Measurements from ENCODE around the gene GPR15LG.
A peak's percentile ranks its signal among the peaks of the same experiment; 100 is the strongest.

GPR15LG gene

DNA sequence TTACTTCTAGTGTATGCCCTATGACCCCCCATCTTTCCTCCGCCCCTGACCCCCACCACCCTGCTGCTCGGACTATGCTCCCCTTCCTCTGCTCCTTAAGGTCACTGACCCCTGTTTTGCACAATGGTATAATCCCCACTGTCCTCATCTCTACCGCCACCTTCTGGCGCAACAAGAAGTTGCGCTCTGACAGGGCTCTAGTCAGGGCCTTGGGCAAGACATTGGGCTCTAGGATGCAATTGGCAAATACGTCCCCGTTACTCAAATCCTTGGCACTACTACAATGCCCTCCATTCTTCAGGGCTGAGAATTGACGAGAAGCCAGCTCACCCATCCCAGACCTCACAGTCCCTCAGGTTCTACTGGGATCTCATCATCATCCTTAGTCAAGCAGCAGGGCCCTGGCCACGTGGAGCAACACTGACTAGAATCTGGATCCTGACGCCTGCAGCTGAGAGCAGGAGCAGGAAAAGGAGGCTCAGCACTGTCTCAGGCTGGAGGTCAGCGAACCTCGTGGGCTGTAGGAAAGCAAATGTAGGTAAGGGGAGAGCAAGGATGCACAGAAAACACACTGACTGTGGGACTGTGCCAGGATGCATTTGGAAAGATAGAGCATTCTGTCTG is 41.1 kb downstream of the GPR15LG start:
- peak; percentile 38 for DNase-seq (ENCODE audit: low read depth, low spot score)

DNA sequence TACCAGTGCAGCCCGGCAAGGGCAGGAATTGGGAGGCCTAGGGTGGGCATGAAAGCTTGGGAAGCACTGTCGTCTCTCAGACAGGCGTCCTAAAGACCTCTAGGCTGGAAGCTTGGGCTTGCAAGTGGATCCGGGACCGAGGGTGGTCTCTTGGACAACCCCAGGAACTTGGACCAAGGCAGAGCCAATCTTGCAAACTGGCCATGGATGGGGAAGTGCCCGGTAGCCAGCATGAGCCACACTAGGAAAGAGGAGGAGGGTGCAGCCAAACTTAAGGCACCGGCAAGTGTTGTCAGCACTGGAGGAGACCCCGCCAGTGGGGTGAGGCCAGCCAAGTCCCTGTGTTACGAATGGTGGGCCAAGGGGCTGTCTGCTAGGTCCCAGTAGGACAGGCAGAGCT is 43.2 kb downstream of the GPR15LG start:
- no peak for DNase-seq (ENCODE audit: low read depth, low spot score)

DNA sequence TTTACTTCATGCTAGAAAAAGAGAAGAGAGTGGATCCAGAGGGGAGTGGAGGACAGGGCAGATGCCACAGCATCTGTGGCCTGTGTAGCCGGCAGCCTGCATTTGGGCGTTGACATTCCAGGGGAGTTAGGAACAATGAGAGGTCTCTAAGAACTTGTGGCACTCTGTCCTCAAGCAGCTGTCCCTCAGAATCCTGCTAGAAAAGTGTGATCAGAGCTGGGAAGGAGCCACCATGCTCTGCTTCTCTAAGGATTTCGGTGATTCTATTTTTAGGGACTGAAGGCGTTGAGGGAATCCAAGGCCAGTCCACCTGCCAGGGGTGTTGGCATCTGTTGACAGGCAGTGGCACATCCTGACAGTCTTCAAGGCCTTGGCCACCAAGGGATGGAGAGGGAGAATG is 44.1 kb downstream of the GPR15LG start:
- no peak for DNase-seq (ENCODE audit: low read depth, low spot score)

DNA sequence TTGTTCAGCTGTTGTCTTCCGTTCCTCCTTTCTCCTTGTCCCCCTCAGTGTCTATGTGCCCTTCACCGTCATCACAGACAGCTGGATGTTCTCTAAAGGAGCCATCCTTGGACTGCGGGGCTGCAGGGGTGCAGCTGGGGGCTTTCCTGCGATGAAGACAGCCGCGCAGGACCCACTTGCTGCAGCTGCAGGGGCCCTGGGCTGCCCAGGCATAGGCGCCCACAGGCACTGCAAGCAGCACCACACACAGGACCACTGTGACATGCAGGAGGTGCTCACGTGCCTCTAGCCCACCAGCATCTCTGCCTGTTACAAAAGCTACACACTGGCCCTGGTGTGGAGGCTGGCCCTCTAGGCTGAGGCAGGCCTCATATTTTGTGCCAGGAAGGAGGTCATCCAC is 48.3 kb downstream of the GPR15LG start:
- no peak for DNase-seq (ENCODE audit: low read depth, low spot score)

DNA sequence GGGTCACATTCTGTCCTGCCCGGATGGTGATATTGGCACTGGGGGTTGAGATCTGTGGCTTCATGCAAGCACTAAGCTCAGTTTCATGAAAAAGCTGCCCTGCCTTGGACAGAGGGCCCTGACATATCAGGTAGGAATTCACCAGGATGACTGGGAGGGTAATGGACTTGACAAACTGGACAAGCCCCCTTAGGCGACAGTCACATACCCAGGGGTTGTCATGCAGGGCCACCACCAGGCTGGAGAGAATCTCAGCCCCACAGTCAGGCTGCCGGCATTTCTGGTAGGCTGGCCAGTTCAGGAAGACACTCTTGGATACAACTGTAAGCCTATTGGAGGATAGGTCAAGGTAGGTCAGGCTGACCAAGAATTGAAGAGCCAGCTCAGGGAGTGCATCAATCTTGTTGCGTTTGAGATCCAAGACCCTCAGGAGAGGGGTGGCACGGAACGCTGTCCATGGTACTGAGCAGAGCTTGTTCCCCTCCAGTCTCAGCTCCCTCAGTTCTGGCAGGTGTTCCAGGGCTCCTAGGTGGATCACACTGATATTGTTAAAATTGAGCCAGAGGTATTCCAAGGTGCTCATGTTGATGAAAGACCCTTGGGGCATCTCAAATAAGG is 50.9 kb downstream of the GPR15LG start:
- peak; percentile 25 for DNase-seq (ENCODE audit: low read depth, low spot score)

DNA sequence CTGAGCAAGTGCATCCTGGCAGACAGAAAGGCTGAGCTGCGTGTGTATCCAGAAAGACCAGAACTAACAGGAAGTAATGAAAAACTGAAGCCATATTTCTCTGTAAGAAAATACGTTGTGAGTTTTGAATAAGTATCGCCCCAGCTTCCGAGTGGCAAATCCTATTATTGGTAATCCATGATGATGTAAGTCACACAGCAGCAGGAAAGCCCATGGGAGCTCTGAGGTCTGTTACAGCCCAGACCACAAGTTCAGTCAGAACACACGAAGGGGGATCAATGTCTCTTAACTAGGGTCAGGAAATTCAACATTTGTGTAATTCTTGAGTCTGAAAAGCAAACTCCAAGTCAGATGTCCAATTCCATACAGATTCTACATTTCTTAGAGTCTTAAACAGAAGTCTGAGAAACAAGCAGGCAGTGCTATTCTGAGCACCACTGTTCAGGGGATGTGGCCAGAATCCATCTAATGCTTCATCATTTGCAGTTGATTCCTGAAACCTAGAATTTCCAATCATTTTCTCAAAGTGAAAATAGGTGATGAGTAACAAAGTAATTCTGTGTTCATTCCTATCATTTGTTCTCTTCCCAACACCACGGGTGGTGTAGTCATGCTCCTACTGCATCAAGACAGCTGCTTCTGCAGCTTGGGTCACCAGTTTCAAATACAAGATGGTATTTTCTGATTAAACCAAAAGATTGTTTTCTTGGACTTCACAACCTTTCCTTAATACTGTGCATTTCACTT is 52.0 kb downstream of the GPR15LG start, which contains the start of gene LRIT2:
Gene LRIT2 (minus strand): TSS at position 118 of the 747 bp plus-strand sequence. CDS start 24 bp downstream, at position 94.
- DNase-seq (ENCODE audit: low read depth, low spot score) = no peak

DNA sequence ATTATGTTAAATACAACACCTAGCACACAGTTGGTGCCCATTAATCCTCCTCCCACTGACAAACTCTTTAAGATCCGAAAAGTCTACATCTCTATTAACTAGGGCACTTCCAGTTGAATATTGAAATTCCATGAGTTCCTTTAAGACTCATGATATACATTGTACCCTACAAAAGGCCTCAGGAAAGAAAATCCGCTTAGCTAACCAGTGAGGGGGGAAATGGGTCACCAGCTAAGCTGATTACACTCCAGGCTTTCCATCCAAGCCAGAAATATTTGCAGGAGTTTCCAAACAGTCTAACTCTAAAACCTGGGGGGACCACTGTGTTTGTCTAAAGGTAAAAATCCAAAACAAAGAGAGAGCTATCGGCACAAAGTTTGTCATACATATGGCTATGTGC is 53.0 kb downstream of the GPR15LG start:
- no peak for DNase-seq (ENCODE audit: low read depth, low spot score)

DNA sequence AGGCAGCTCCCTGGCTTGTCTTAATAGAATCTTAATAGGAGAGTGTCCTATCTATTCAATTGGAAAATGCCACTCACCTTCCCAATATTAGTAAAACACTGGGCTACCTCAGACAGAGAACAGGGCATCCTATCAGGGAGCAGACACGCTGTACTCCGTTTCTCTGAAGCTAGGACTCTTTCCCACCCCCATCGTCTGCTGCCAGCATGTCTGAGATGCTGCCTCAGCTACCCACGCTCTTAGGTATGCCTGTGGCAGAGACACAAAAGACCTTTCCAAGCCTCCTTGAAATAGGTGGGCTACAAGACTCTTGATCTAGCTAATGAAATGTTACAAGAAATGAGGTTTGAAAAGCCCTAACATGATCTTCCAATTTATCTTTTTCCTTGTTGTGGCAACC is 54.2 kb downstream of the GPR15LG start:
- no peak for DNase-seq (ENCODE audit: low read depth, low spot score)

DNA sequence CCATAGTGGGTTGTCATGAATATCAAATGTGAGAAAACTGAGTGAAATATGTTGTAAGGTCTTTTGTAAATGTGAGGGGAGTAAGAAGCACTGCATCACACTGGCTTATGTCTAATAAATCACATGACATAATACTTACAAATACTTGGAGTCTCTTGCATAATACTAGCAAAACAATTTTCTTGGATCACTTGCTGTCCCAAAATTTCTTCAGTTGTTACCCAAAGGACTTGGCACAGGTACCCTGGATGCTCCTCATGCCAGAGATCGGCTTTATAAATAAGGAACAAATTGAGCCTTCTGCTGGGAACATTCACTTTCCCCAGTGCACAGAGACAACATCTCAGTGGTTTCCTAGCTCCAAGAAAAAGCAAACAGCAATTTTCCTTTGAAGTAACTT is 56.8 kb downstream of the GPR15LG start:
- no peak for DNase-seq (ENCODE audit: low read depth, low spot score)

DNA sequence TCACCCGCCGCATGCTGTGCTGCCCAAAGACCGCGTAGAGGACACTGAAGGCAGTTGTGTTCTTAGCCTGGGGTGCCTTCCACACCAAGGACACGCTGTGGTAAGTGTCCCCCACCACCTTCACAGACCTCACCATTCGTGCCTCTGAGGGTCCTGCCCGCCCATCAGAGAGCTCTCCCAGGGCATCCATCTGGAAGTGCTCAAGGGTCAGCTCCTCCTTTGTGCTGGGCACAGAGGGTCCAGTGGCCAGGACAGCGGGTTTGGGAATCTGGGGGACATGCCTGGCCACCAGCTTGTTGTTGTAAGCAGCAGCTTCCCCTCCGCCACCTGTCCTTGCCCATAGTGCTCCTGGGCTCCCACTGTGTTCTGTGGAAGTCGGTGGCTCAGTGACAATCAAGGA is 58.8 kb downstream of the GPR15LG start:
- DNase-seq (ENCODE audit: low read depth, low spot score) = no peak

DNA sequence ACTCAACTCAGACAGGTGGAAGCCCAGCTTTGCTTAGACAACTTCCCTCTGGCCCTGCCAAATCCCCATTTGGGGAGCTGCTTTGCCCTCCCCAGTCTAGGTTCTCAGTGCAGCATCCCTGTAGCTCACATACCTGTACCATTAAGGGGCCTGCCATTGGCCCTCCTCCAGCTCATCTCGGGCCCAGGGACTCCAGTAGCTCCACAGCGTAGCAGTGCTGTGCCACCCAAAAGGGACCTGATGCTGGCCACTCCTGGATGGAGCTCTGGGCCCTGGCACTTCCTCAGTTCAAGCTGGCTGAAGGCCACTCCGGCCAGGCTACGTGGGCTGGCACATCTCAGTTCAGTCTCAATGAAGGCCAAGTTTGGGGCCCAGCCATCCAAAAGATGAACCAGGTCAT is 60.3 kb downstream of the GPR15LG start:
- no peak for DNase-seq (ENCODE audit: low read depth, low spot score)

DNA sequence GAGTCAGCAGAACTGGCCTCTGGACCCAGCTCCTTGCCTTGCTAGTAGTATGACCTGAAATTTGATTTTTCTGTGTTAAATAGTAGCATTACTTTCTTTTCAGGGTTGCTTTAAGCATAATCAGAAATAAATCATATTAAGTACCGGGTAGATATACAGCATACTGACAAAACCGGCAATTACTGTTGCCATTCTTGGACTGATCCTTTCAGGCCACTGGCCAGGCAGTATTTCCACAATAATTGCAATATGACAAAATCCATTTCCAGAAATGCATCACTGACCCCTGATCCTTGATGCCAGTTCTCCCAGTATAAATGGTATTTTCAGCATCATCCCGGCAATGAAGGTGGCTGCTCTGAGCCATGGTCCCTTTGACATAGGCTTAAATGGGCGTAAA is 60.9 kb downstream of the GPR15LG start:
- DNase-seq (ENCODE audit: low read depth, low spot score) = no peak
